ENCODE measurements around the gene TBC1D21.

TBC1D21 gene

GRCh38 chr15:73891328-73892315 lies 18.3 kb downstream of the TBC1D21 start:
- DNase-seq (ENCODE audit: extremely low spot score) = no peak
- POLR2A ChIA-PET = no interaction called here
- TF ChIP-seq SUZ12 (IDR thresholded peaks at IDR 0.05) = no peak
- CTCF ChIA-PET = no interaction called here

- DNase-seq (ENCODE audit: extremely low spot score) = no peak
- CTCF ChIA-PET = no interaction called here
- TF ChIP-seq SUZ12 (IDR thresholded peaks at IDR 0.05) = no peak
- TF ChIP-seq SP1 (IDR thresholded peaks at IDR 0.05) = no peak
- no peak for TF ChIP-seq ARNT (IDR thresholded peaks at IDR 0.05)
- TF ChIP-seq LEF1 (IDR thresholded peaks at IDR 0.05; ENCODE audit: borderline replicate concordance) = no peak
- no peak for TF ChIP-seq CTBP1 (IDR thresholded peaks at IDR 0.05; ENCODE audit: borderline replicate concordance)
- TF ChIP-seq FOXA1 (IDR thresholded peaks at IDR 0.05) = no peak
- no peak for TF ChIP-seq NFRKB (IDR thresholded peaks at IDR 0.05)
- TF ChIP-seq ELF4 (IDR thresholded peaks at IDR 0.05) = no peak
- TF ChIP-seq BHLHE40 (IDR thresholded peaks at IDR 0.05; ENCODE audit: borderline replicate concordance) = no peak
- no peak for TF ChIP-seq FOXK2 (IDR thresholded peaks at IDR 0.05)
- no peak for TF ChIP-seq L3MBTL2 (conservative IDR thresholded peaks at IDR 0.05)
- no peak for TF ChIP-seq HDGF (IDR thresholded peaks at IDR 0.05; ENCODE audit: borderline replicate concordance)
- TF ChIP-seq PKNOX1 (IDR thresholded peaks at IDR 0.05) = no peak
- TF ChIP-seq ZNF384 (IDR thresholded peaks at IDR 0.05) = no peak
- POLR2A ChIA-PET = no interaction called here
These were observed 19.3 kb downstream of the TBC1D21 start for GRCh38 chr15:73892446-73893226.

- POLR2A ChIA-PET = interaction anchor here (0.7 kb wide), 1 partner anchor 12 kb away, joined by 3 read pairs; no protein-coding TSS in a partner anchor
- no peak for TF ChIP-seq CTBP1 (IDR thresholded peaks at IDR 0.05; ENCODE audit: borderline replicate concordance)
- TF ChIP-seq TARDBP (IDR thresholded peaks at IDR 0.05) = no peak
- DNase-seq (ENCODE audit: extremely low spot score) = no peak
- CTCF ChIA-PET = interaction anchor here (0.6 to 1.1 kb wide), 3 partner anchors 12 to 64 kb away, joined by 3 read pairs; no protein-coding TSS in a partner anchor
These were observed 20.9 kb downstream of the TBC1D21 start for GRCh38 chr15:73894133-73894814.

- DNase-seq (ENCODE audit: extremely low spot score) = peak; percentile 91
- ChIA-PET CTCF (interaction anchor here (0.8 to 2.3 kb wide), 5 partner anchors 9 to 30 kb away, joined by 3 to 15 read pairs (median 4); no protein-coding TSS in a partner anchor), POLR2A (no interaction called here)
- TF ChIP-seq TARDBP (IDR thresholded peaks at IDR 0.05) = no peak
- no peak for TF ChIP-seq FOXM1 (IDR thresholded peaks at IDR 0.05; ENCODE audit: borderline replicate concordance)
- no peak for TF ChIP-seq SUZ12 (IDR thresholded peaks at IDR 0.05)
- no peak for TF ChIP-seq LEF1 (IDR thresholded peaks at IDR 0.05; ENCODE audit: borderline replicate concordance)
- TF ChIP-seq ARNT (IDR thresholded peaks at IDR 0.05) = no peak
- TF ChIP-seq ELF4 (IDR thresholded peaks at IDR 0.05) = no peak
- TF ChIP-seq BHLHE40 (IDR thresholded peaks at IDR 0.05; ENCODE audit: borderline replicate concordance) = no peak
- no peak for TF ChIP-seq HDGF (IDR thresholded peaks at IDR 0.05; ENCODE audit: borderline replicate concordance)
- no peak for TF ChIP-seq L3MBTL2 (conservative IDR thresholded peaks at IDR 0.05)
- no peak for TF ChIP-seq FOXA1 (IDR thresholded peaks at IDR 0.05)
- no peak for TF ChIP-seq PKNOX1 (IDR thresholded peaks at IDR 0.05)
- TF ChIP-seq SP1 (IDR thresholded peaks at IDR 0.05) = no peak
- TF ChIP-seq NFRKB (IDR thresholded peaks at IDR 0.05) = no peak
- TF ChIP-seq ZNF384 (IDR thresholded peaks at IDR 0.05) = no peak
- TF ChIP-seq FOXK2 (IDR thresholded peaks at IDR 0.05) = no peak
- no peak for TF ChIP-seq CTBP1 (IDR thresholded peaks at IDR 0.05; ENCODE audit: borderline replicate concordance)
These were observed 24.3 kb downstream of the TBC1D21 start for GRCh38 chr15:73897441-73898261.

- CTCF ChIA-PET = interaction anchor here (0.6 to 2.1 kb wide), 2 partner anchors 28 to 53 kb away, joined by 3 to 5 read pairs; no protein-coding TSS in a partner anchor
These were observed 26.1 kb downstream of the TBC1D21 start for GRCh38 chr15:73899197-73900094.

More at GRCh38 chr15:73899197-73900094, 26.1 kb downstream of the TBC1D21 start:
- TF ChIP-seq FOXK2 (IDR thresholded peaks at IDR 0.05) (no peak), CTBP1 (IDR thresholded peaks at IDR 0.05; ENCODE audit: borderline replicate concordance) (no peak), LEF1 (IDR thresholded peaks at IDR 0.05; ENCODE audit: borderline replicate concordance) (no peak), ARNT (IDR thresholded peaks at IDR 0.05) (no peak), NFRKB (IDR thresholded peaks at IDR 0.05) (no peak), PKNOX1 (IDR thresholded peaks at IDR 0.05) (no peak), L3MBTL2 (conservative IDR thresholded peaks at IDR 0.05) (no peak), FOXM1 (IDR thresholded peaks at IDR 0.05; ENCODE audit: borderline replicate concordance) (no peak), ZNF384 (IDR thresholded peaks at IDR 0.05) (no peak), ELF4 (IDR thresholded peaks at IDR 0.05) (no peak)
- POLR2A ChIA-PET = no interaction called here
- no peak for DNase-seq (ENCODE audit: extremely low spot score)

Data from HEK293T (cell line).